Neural progenitor cell (in vitro differentiated cells): ENCODE data around the gene WWTR1. TPM values are rescaled to one million over a fixed set of nuclear protein-coding genes. Genes with fewer than 3 reads are reported as not detected.

Experiments used
- DNase-seq: peaks from one replicate; pipeline ENCODE4 v3.0.0-alpha.2; 2016; ENCODE audit warnings: low spot score
- H2AFZ ChIP-seq: fragments of 200-600 bp; sonication (generic); replicated peaks from 2 replicates; pipeline ENCODE4 v1.6.1; 2016; ENCODE audit warnings: antibody characterized with exemption
- H3F3A ChIP-seq: fragments of 200-600 bp; sonication (generic); 2 replicates; pipeline ENCODE4 v1.6.1; 2016; ENCODE audit warnings: antibody characterized with exemption, low read depth
- H3K27ac ChIP-seq: fragments of 200-600 bp; sonication (generic); 2 replicates; pipeline ENCODE4 v1.5.1; 2016; ENCODE audit warnings: mild to moderate bottlenecking
- H3K27me3 ChIP-seq: fragments of 200-600 bp; sonication (generic); 2 replicates; pipeline ENCODE4 v1.6.1; 2016; ENCODE audit warnings: mild to moderate bottlenecking, moderate library complexity
- H3K36me3 ChIP-seq: fragments of 200-600 bp; sonication (generic); 2 replicates; pipeline ENCODE4 v1.5.1; 2016
- H3K4me1 ChIP-seq: fragments of 200-600 bp; sonication (generic); 2 replicates; pipeline ENCODE4 v1.6.1; 2016; ENCODE audit warnings: mixed run types
- H3K4me2 ChIP-seq: fragments of 200-600 bp; sonication (generic); 2 replicates; pipeline ENCODE4 v1.6.1; 2016
- H3K4me3 ChIP-seq: fragments of 200-600 bp; sonication (generic); 2 replicates; pipeline ENCODE4 v1.5.1; 2016
- H3K79me2 ChIP-seq: fragments of 200-600 bp; sonication (generic); 2 replicates; pipeline ENCODE4 v1.6.1; 2016; ENCODE audit warnings: low read depth
- H3K9ac ChIP-seq: fragments of 200-600 bp; sonication (generic); 2 replicates; pipeline ENCODE4 v1.6.1; 2016
- H3K9me3 ChIP-seq: fragments of 200-600 bp; sonication (generic); 2 replicates; pipeline ENCODE4 v1.5.1; 2016; ENCODE audit warnings: low read depth
- H4K20me1 ChIP-seq: fragments of 200-600 bp; sonication (generic); 2 replicates; pipeline ENCODE4 v1.6.1; 2016; ENCODE audit warnings: low read depth
- H3K27ac Mint-ChIP-seq: 3 replicates; pipeline ENCODE4 v1.8.0; 2021; ENCODE audit warnings: mixed read lengths
- H3K27me3 Mint-ChIP-seq: 2 replicates; pipeline ENCODE4 v1.8.0; 2022; ENCODE audit warnings: low read depth, mild to moderate bottlenecking, inconsistent platforms, moderate library complexity, mixed read lengths; ENCODE audit not compliant: insufficient read depth
- H3K36me3 Mint-ChIP-seq: 3 replicates; pipeline ENCODE4 v1.8.0; 2021; ENCODE audit warnings: mixed read lengths
- H3K4me1 Mint-ChIP-seq: 3 replicates; pipeline ENCODE4 v1.8.0; 2021; ENCODE audit warnings: mixed read lengths
- H3K4me3 Mint-ChIP-seq: 3 replicates; pipeline ENCODE4 v1.8.0; 2021; ENCODE audit warnings: mild to moderate bottlenecking, moderate library complexity, mixed read lengths
- H3K9me3 Mint-ChIP-seq: 3 replicates; pipeline ENCODE4 v1.8.0; 2020; ENCODE audit warnings: mixed read lengths
- CTCF ChIP-seq: fragments of 200-600 bp; sonication (generic); IDR thresholded peaks from 2 replicates; pipeline ENCODE4 v1.5.1; 2017; ENCODE audit warnings: antibody characterized with exemption, mild to moderate bottlenecking
- EZH2 ChIP-seq: fragments of 200-600 bp; sonication (generic); IDR thresholded peaks from 2 replicates; pipeline ENCODE4 v1.6.1; 2017; ENCODE audit warnings: antibody characterized with exemption, mild to moderate bottlenecking, moderate library complexity
- EZH2phosphoT487 ChIP-seq: fragments of 200-600 bp; sonication (generic); IDR thresholded peaks from 2 replicates; pipeline ENCODE4 v1.6.1; 2017; ENCODE audit warnings: antibody characterized with exemption
- total RNA-seq: library from RNA; depleted of rRNA; stranded (reverse); fragments of >200 nt; gene quantifications from 2 replicates; pipeline ENCODE4 v1.2.3, GENCODE V29; 2015; ENCODE audit warnings: low replicate concordance

The WWTR1 gene
- total RNA-seq, 1 donor from 2014 or later, result 13.9 TPM

GRCh38 chr3:149490260-149490971, 167.4 kb downstream of the WWTR1 start:
- no peaks in the 10 kb centered on the region for H3K9me3 ChIP-seq
- H3K4me3 ChIP-seq, result no peak overlapping the region
- no peaks in the 10 kb centered on the region for H4K20me1 ChIP-seq
- H3K27ac ChIP-seq, result no peak overlapping the region
- no peak overlapping the region for H2AFZ ChIP-seq
- H3F3A ChIP-seq, result no peaks in the 10 kb centered on the region
- H3K79me2 ChIP-seq, result no peaks in the 10 kb centered on the region
- no peaks in the 10 kb centered on the region for H3K36me3 Mint-ChIP-seq
- H3K27ac Mint-ChIP-seq, result no peak overlapping the region
- TF ChIP-seq EZH2, result no peak
- TF ChIP-seq EZH2phosphoT487, result no peak
- no peak for TF ChIP-seq CTCF
- H3K4me1 Mint-ChIP-seq, result peaks cover 7% of the 10 kb centered on the region
- H3K4me1 ChIP-seq, result no peaks in the 10 kb centered on the region
- no peak overlapping the region for H3K4me2 ChIP-seq
- no peaks in the 10 kb centered on the region for H3K9me3 Mint-ChIP-seq
- peaks cover 5% of the 10 kb centered on the region for H3K27me3 Mint-ChIP-seq
- no peak overlapping the region for H3K4me3 Mint-ChIP-seq
- H3K36me3 ChIP-seq, result no peaks in the 10 kb centered on the region
- no peaks in the 10 kb centered on the region for H3K27me3 ChIP-seq
- no peak for DNase-seq
- no peak overlapping the region for H3K9ac ChIP-seq

- Mint-ChIP-seq H3K9me3 (no peaks in the 10 kb centered on the region), H3K27ac (no peak overlapping the region), H3K4me1 (peaks cover 6% of the 10 kb centered on the region), H3K27me3 (peaks cover 4% of the 10 kb centered on the region), H3K36me3 (no peaks in the 10 kb centered on the region), H3K4me3 (no peak overlapping the region)
- Histone ChIP-seq H3F3A (no peaks in the 10 kb centered on the region), H4K20me1 (no peaks in the 10 kb centered on the region), H3K9me3 (no peaks in the 10 kb centered on the region), H2AFZ (no peak overlapping the region), H3K4me3 (no peak overlapping the region), H3K27me3 (no peaks in the 10 kb centered on the region), H3K27ac (no peak overlapping the region), H3K9ac (no peak overlapping the region), H3K4me2 (no peak overlapping the region), H3K4me1 (no peaks in the 10 kb centered on the region), H3K36me3 (no peaks in the 10 kb centered on the region), H3K79me2 (no peaks in the 10 kb centered on the region)
- DNase-seq, result peak; percentile 61
- TF ChIP-seq CTCF (peak; percentile 67), EZH2 (no peak)
Measured at GRCh38 chr3:149489060-149489690, 168.7 kb downstream of the WWTR1 start.

- H3K4me3 Mint-ChIP-seq, result no peak overlapping the region
- Histone ChIP-seq H3F3A (no peaks in the 10 kb centered on the region), H3K4me1 (no peaks in the 10 kb centered on the region), H3K79me2 (no peaks in the 10 kb centered on the region), H3K27me3 (no peaks in the 10 kb centered on the region), H4K20me1 (no peaks in the 10 kb centered on the region), H3K27ac (no peak overlapping the region), H3K36me3 (no peaks in the 10 kb centered on the region), H3K9ac (no peak overlapping the region), H3K9me3 (no peaks in the 10 kb centered on the region), H2AFZ (no peak overlapping the region), H3K4me2 (no peak overlapping the region), H3K4me3 (no peak overlapping the region)
- DNase-seq, result peak; percentile 52
- peaks cover 4% of the 10 kb centered on the region for H3K27me3 Mint-ChIP-seq
- no peaks in the 10 kb centered on the region for H3K4me1 Mint-ChIP-seq
- no peaks in the 10 kb centered on the region for H3K36me3 Mint-ChIP-seq
- H3K9me3 Mint-ChIP-seq, result no peaks in the 10 kb centered on the region
- H3K27ac Mint-ChIP-seq, result no peak overlapping the region
- TF ChIP-seq EZH2, result no peak
- TF ChIP-seq CTCF, result peak; percentile 57
Measured at GRCh38 chr3:149487598-149488197, 170.1 kb downstream of the WWTR1 start.
